Testis (tissue), 2 donors: ENCODE measurements around the gene ANKRD44.

Source experiments
- POLR2A ChIP-seq: fragments of 450-650 bp; IDR thresholded peaks from one replicate; pipeline ENCODE4 v1.6.1; 2017; ENCODE audit warnings: antibody characterized with exemption, mild to moderate bottlenecking, moderate library complexity
- TF ChIP-seq, protein P1 (sequence below), 3 experiments: fragments of 450-650 bp in 2 of 3; fragments of 200-600 bp in 1 of 3; sonication (generic) in 1 of 3; IDR thresholded peaks; one replicate each; pipeline ENCODE4 v1.5.1; 2016 to 2019; ENCODE audit warnings: antibody characterized with exemption in 3 of 3, mild to moderate bottlenecking in 2 of 3, moderate library complexity in 1 of 3

- TF ChIP-seq POLR2A, result no peak
- TF ChIP-seq, protein P1, sequence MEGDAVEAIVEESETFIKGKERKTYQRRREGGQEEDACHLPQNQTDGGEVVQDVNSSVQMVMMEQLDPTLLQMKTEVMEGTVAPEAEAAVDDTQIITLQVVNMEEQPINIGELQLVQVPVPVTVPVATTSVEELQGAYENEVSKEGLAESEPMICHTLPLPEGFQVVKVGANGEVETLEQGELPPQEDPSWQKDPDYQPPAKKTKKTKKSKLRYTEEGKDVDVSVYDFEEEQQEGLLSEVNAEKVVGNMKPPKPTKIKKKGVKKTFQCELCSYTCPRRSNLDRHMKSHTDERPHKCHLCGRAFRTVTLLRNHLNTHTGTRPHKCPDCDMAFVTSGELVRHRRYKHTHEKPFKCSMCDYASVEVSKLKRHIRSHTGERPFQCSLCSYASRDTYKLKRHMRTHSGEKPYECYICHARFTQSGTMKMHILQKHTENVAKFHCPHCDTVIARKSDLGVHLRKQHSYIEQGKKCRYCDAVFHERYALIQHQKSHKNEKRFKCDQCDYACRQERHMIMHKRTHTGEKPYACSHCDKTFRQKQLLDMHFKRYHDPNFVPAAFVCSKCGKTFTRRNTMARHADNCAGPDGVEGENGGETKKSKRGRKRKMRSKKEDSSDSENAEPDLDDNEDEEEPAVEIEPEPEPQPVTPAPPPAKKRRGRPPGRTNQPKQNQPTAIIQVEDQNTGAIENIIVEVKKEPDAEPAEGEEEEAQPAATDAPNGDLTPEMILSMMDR (IDR thresholded peaks at IDR 0.05), result no peak
Observed at GRCh38 chr2:197286805-197287595, 23.6 kb downstream of the ANKRD44 start.
